ENCODE data around the gene CCDC13.

Gene CCDC13

DNA sequence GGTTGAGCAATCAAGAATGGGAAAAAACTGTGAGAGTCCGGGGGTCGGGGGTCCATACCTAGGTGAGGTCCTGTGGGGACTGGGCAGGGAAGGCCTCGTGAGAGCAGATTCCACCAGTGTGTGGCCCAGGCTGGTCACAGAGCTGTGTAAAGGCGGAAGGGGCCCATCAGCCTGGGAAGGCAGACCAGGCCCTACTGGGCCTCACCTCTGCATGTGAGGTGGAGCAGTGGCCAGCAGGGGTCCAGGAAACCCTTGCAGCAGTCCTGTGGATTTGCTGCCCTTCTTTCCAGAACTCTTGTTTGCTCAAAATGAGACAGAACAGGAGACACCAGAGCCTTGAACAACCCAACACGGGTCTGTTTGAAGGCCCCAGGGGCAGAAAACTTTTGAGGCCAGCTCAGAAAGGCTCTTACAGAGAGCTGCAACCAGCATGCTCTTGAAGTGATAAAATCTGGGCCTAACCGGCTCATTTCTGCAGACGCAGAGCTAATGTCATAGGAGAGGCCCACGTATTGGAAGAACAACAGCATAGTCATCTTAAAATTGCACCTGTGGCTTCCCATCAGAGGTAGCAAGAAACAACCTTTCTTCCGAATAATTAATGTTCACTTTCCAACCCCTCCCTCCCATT, 40.1 kb downstream of the CCDC13 start:
- no peak for DNase-seq

DNA sequence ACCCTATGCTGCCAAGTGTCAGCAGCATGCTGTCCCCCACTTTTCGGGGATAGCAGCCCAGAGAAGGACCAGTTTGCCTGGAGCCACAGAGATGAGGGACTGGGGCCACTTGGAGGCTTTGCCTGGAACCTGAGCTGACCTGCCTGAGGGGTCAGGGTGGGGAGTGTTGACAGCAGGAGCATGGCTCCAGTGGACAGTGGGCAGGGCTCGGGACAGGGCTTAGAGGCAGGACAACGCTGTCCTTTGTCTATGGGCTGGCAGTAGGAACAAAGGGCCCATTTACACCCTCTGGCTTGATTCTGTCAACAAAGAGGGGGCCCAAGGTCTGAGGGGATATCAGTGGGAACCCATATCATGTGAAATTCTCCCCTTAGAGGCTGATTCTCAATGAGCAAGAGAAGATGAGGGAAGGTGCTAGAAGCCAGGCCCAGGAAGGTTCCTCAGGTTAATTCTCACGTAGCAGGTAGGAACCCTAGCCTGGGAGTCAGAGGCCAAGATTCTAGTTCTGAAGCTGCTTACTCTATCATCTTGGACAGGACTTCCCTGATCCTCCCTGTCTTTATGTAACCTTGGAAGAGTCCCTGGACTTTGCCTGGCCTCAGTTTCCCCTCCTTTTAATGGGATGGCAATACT, 40.7 kb downstream of the CCDC13 start:
- DNase-seq: no peak

GRCh38 chr3:42731476-42732195, 41.4 kb downstream of the CCDC13 start:
- DNase-seq: no peak

GRCh38 chr3:42730706-42731420, 42.2 kb downstream of the CCDC13 start:
- no peak for DNase-seq

GRCh38 chr3:42730294-42730693, 42.8 kb downstream of the CCDC13 start:
- DNase-seq: no peak

DNA sequence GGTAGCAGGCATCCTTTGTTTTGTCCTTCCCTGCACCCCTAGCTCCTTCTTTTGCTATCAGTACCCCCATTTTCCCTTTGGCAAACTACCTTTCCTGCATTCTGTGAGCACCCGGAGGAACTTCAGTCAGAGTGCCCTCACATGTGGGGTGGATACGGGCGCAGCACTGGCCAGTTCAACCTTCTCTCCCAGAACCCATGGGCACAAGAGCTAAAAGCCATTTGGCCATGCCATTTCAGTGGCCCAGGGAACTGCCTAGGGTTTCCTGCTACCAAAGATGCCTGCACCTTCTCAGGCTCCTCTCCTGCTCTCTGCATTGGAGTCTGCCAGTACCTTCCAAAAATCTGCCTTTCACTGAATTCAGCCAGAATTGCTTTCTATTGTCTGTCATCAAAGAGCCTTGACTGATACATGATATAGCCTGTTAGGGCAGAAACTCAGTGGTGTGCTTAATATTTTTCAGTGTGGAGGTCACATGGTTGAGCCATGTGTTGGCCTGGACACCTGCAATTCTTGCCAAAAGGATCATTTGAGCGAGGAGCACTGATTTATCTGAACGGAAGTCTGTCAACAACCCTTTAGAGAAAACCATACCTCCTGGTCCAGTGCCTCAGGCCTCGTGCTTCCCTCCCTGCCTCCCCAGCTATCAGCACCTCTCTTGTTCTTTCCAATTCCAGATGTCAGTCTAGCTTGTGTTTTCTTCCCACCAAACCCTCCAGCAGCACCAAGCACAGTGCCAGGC, 43.5 kb downstream of the CCDC13 start:
- DNase-seq: no peak

DNA sequence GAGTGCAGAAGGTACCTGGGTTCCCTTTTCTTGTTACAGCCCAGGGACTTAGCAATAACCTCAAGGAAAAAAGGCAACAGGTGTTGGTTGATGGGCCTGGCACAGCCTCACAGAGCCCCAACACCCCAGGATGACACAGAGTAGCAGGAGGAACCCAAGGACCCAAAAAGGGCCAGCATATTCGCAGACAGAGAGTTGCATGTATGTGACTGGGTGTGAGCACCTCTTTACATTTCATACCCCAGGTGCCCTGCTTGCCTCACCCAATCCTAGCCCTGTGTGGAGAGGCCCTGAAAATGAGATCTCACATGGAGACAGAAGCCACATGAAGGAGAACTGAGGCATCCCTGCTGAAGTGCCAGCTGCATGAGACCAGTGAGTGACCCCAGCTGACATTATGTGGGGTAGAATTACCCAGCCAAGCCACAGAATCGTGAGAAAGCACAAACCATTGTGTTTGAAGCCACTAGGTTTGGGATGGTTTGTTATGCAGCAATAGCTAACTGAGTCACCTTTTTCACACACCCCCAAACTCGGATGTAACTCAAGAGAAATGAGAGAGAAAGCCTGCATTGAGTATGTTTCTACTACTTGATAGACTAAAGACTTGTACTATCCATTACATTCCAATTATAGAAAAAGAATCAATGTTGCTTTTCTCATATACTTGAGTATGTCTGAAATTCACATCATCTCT, 44.2 kb downstream of the CCDC13 start:
- DNase-seq: no peak

DNA sequence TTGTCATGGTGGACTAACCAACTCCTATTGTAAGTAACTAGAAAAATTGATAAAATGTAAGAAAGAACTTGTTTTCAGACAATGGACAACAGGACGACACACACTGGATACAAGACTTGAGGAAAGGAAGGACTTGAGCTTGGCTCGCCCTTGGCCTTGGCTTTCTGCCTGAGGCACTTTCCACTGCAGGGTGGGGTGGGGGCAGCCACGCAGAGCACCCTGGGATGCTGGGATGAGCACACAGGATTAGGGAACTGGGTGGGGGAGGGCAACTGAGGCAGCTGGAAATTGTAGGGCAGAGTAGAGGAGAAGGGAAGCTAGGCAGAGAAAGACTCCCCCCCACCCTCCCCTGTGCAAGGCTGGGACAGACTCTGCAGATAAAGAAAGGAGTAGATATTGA, 45.0 kb downstream of the CCDC13 start:
- DNase-seq: no peak

- no peak for DNase-seq
Observed at GRCh38 chr3:42725454-42725853, 47.6 kb downstream of the CCDC13 start.

- DNase-seq: no peak
Observed at GRCh38 chr3:42723219-42723618, 49.8 kb downstream of the CCDC13 start.

All from NCI-H524 treated with DMSO at 0.1 percent for 48 hours (cell line).